SKM-1 treated with dmso at 0.1 percent for 144 hours (cell line): ENCODE results near the gene RFX2.
A peak's percentile ranks its signal among the peaks of the same experiment; 100 is the strongest.
"Not testable (repeated sequence)": the region's sequence is repeated elsewhere in the genome, so short reads cannot be mapped to it uniquely, and the experiment has no call there.

Experiments
- DNase-seq: peaks from one replicate; lab custom pipeline; 2025; ENCODE audit not compliant: unreplicated experiment; lab: John Stamatoyannopoulos, UW

Gene RFX2

GRCh38 chr19:5993648-5994358 is 116.5 kb downstream of the RFX2 start:
- no peak for DNase-seq

GRCh38 chr19:5993201-5993600 is 117.1 kb downstream of the RFX2 start:
- no peak for DNase-seq

- DNase-seq, result no peak
These were observed 117.5 kb downstream of the RFX2 start for GRCh38 chr19:5992756-5993155.

GRCh38 chr19:5991244-5991838 is 119.0 kb downstream of the RFX2 start:
- no peak for DNase-seq

- no peak for DNase-seq
These were observed 120.0 kb downstream of the RFX2 start for GRCh38 chr19:5990289-5990797.

GRCh38 chr19:5989388-5990074 is 120.8 kb downstream of the RFX2 start:
- DNase-seq, result no peak

GRCh38 chr19:5988517-5989387 is 121.5 kb downstream of the RFX2 start:
- DNase-seq, result no peak

- peak; percentile 59 for DNase-seq
These were observed 123.1 kb downstream of the RFX2 start for GRCh38 chr19:5987077-5987818.

GRCh38 chr19:5985837-5986236 is 124.5 kb downstream of the RFX2 start:
- not testable (repeated sequence) for DNase-seq

GRCh38 chr19:5985098-5985783 is 125.1 kb downstream of the RFX2 start:
- DNase-seq, result no peak

GRCh38 chr19:5984600-5984999 is 125.7 kb downstream of the RFX2 start:
- DNase-seq, result no peak

GRCh38 chr19:5983367-5983955 is 126.8 kb downstream of the RFX2 start:
- DNase-seq, result no peak

- DNase-seq, result no peak
These were observed 131.4 kb downstream of the RFX2 start for GRCh38 chr19:5978606-5979552.

- peak; percentile 97 for DNase-seq
These were observed 132.3 kb downstream of the RFX2 start, which contains the start of gene RANBP3 for GRCh38 chr19:5977785-5978605. Gene RANBP3 (minus strand): TSS chr19:5978140. CDS start chr19:5978082, 58 bp downstream.

GRCh38 chr19:5977222-5977784 is 133.0 kb downstream of the RFX2 start:
- no peak for DNase-seq

- no peak for DNase-seq
These were observed 133.5 kb downstream of the RFX2 start for GRCh38 chr19:5976768-5977167.

GRCh38 chr19:5975388-5975728 is 134.9 kb downstream of the RFX2 start:
- DNase-seq, result no peak
